Adipocyte (in vitro differentiated cells): ENCODE measurements around the gene EGFL7.
"Not testable (repeated sequence)": the region's sequence is repeated elsewhere in the genome, so short reads cannot be mapped to it uniquely, and the experiment has no call there.

Experiments
- DNase-seq: peaks from one replicate; pipeline ENCODE4 v3.0.0-alpha.2; 2015; ENCODE audit warnings: low read depth
- H3K27me3 ChIP-seq: replicated peaks from 2 replicates; pipeline ENCODE4 v1.7.0; 2013; ENCODE audit warnings: mild to moderate bottlenecking, low read length, moderate library complexity; ENCODE audit not compliant: control insufficient read depth, insufficient read depth
- H3K36me3 ChIP-seq: 2 replicates; pipeline ENCODE4 v1.7.0; 2013; ENCODE audit warnings: low read length, mild to moderate bottlenecking, moderate library complexity; ENCODE audit not compliant: control insufficient read depth, insufficient read depth, severe bottlenecking
- H3K4me1 ChIP-seq: 2 replicates; pipeline ENCODE4 v1.7.0; 2013; ENCODE audit warnings: mild to moderate bottlenecking, low read length, moderate library complexity; ENCODE audit not compliant: control insufficient read depth, insufficient read depth
- H3K4me3 ChIP-seq: 2 replicates; pipeline ENCODE4 v1.7.0; 2013; ENCODE audit warnings: mild to moderate bottlenecking, low read length, moderate library complexity
- H3K9ac ChIP-seq: 2 replicates; pipeline ENCODE4 v1.7.0; 2013; ENCODE audit warnings: mild to moderate bottlenecking, low read length, moderate library complexity
- H3K9me3 ChIP-seq: 2 replicates; pipeline ENCODE4 v1.7.0; 2013; ENCODE audit warnings: mild to moderate bottlenecking, low read length, moderate library complexity; ENCODE audit not compliant: control insufficient read depth

EGFL7 gene

GRCh38 chr9:136707011-136707410 is 44.3 kb downstream of the EGFL7 start:
- Histone ChIP-seq H3K9ac (no peak overlapping the region), H3K4me3 (no peak overlapping the region), H3K27me3 (peaks cover 12% of the 10 kb centered on the region), H3K9me3 (no peaks in the 10 kb centered on the region), H3K36me3 (no peaks in the 10 kb centered on the region), H3K4me1 (peaks cover 3% of the 10 kb centered on the region)
- DNase-seq = no peak

GRCh38 chr9:136707849-136708517 is 45.3 kb downstream of the EGFL7 start:
- H3K4me3 ChIP-seq = no peak overlapping the region
- no peak overlapping the region for H3K9ac ChIP-seq
- no peaks in the 10 kb centered on the region for H3K36me3 ChIP-seq
- no peaks in the 10 kb centered on the region for H3K9me3 ChIP-seq
- peaks cover 3% of the 10 kb centered on the region for H3K4me1 ChIP-seq
- H3K27me3 ChIP-seq = peaks cover 13% of the 10 kb centered on the region
- no peak for DNase-seq

GRCh38 chr9:136709454-136710109 is 46.9 kb downstream of the EGFL7 start:
- no peak for DNase-seq
- H3K4me3 ChIP-seq = no peak overlapping the region
- H3K4me1 ChIP-seq = peaks cover 3% of the 10 kb centered on the region
- H3K36me3 ChIP-seq = no peaks in the 10 kb centered on the region
- no peaks in the 10 kb centered on the region for H3K9me3 ChIP-seq
- H3K9ac ChIP-seq = no peak overlapping the region
- H3K27me3 ChIP-seq = peaks cover 21% of the 10 kb centered on the region

- Histone ChIP-seq H3K4me1 (peaks cover 3% of the 10 kb centered on the region), H3K36me3 (no peaks in the 10 kb centered on the region), H3K9ac (no peak overlapping the region), H3K9me3 (no peaks in the 10 kb centered on the region), H3K27me3 (peaks cover 26% of the 10 kb centered on the region), H3K4me3 (no peak overlapping the region)
- DNase-seq = no peak
Observed at GRCh38 chr9:136710543-136710942, 47.8 kb downstream of the EGFL7 start.

- not testable (repeated sequence) for DNase-seq, H3K4me3 ChIP-seq, H3K36me3 ChIP-seq, H3K9me3 ChIP-seq, H3K9ac ChIP-seq, H3K4me1 ChIP-seq
- H3K27me3 ChIP-seq = peaks cover 30% of the 10 kb centered on the region
Observed at GRCh38 chr9:136711219-136711648, 48.5 kb downstream of the EGFL7 start.

GRCh38 chr9:136711751-136712689 is 49.3 kb downstream of the EGFL7 start, which contains the start of gene DIPK1B:
Gene DIPK1B (plus strand): TSS chr9:136712572. CDS start chr9:136712666, 94 bp downstream.
- peaks cover 3% of the 10 kb centered on the region for H3K4me1 ChIP-seq
- H3K9ac ChIP-seq = no peak within 1 kb of the TSS
- peaks cover 30% of the 10 kb centered on the region for H3K27me3 ChIP-seq
- peak; percentile 57 for DNase-seq
- H3K9me3 ChIP-seq = no peaks in the 10 kb centered on the region
- H3K4me3 ChIP-seq = no peak within 1 kb of the TSS
- H3K36me3 ChIP-seq = no peaks in the 10 kb centered on the region

GRCh38 chr9:136712690-136713544 is 50.2 kb downstream of the EGFL7 start:
- DNase-seq = no peak
- H3K36me3 ChIP-seq = no peaks in the 10 kb centered on the region
- H3K27me3 ChIP-seq = peaks cover 28% of the 10 kb centered on the region
- no peak overlapping the region for H3K9ac ChIP-seq
- H3K4me1 ChIP-seq = peaks cover 3% of the 10 kb centered on the region
- no peaks in the 10 kb centered on the region for H3K9me3 ChIP-seq
- no peak overlapping the region for H3K4me3 ChIP-seq

GRCh38 chr9:136713550-136713949 is 50.8 kb downstream of the EGFL7 start:
- no peak overlapping the region for H3K9ac ChIP-seq
- H3K4me3 ChIP-seq = no peak overlapping the region

GRCh38 chr9:136714096-136714892 is 51.6 kb downstream of the EGFL7 start:
- Histone ChIP-seq H3K36me3 (no peaks in the 10 kb centered on the region), H3K9me3 (no peaks in the 10 kb centered on the region), H3K4me3 (no peak overlapping the region), H3K27me3 (peaks cover 28% of the 10 kb centered on the region), H3K9ac (no peak overlapping the region), H3K4me1 (peaks cover 3% of the 10 kb centered on the region)
- no peak for DNase-seq

More at GRCh38 chr9:136713550-136713949, 50.8 kb downstream of the EGFL7 start:
- H3K36me3 ChIP-seq = no peaks in the 10 kb centered on the region
- peaks cover 3% of the 10 kb centered on the region for H3K4me1 ChIP-seq
- DNase-seq = no peak
- H3K9me3 ChIP-seq = no peaks in the 10 kb centered on the region
- H3K27me3 ChIP-seq = peaks cover 28% of the 10 kb centered on the region

GRCh38 chr9:136714893-136715274 is 52.2 kb downstream of the EGFL7 start:
- no peak for DNase-seq
- Histone ChIP-seq H3K9ac (no peak overlapping the region), H3K27me3 (peaks cover 26% of the 10 kb centered on the region), H3K36me3 (no peaks in the 10 kb centered on the region), H3K9me3 (no peaks in the 10 kb centered on the region), H3K4me3 (no peak overlapping the region), H3K4me1 (peaks cover 3% of the 10 kb centered on the region)
